Activated B cell treated with CpG ODN at 0.5 μM for 24 hours (primary cell): ENCODE results near the gene ZIC4. TPM values are rescaled to one million over a fixed set of nuclear protein-coding genes. Genes with fewer than 3 reads are reported as not detected.

Source experiments
- ATAC-seq: fragments of 200-7000 bp; cut with Tn5 transposase; one replicate; pipeline ENCODE4 v1.10.0; 2021; ENCODE audit warnings: low read depth, mild to moderate bottlenecking, moderate library complexity
- CTCF ChIA-PET: fragments of 350-600 bp; sonication (Branson Sonifier 250); formaldehyde crosslinking; loops from one replicate; lab custom pipeline; 2021; ENCODE audit warnings: antibody characterized with exemption; lab: Charles Lee
- POLR2A ChIA-PET: fragments of 350-600 bp; sonication (Branson Sonifier 250); formaldehyde crosslinking; loops from one replicate; lab custom pipeline; 2021; ENCODE audit warnings: antibody characterized with exemption; lab: Charles Lee
- DNase-seq: peaks from one replicate; pipeline ENCODE4 v3.0.0; 2022
- H3K27ac Mint-ChIP-seq: one replicate; pipeline ENCODE4 v1.8.0; 2020; ENCODE audit warnings: mixed read lengths
- H3K27me3 Mint-ChIP-seq: one replicate; pipeline ENCODE4 v1.8.0; 2021; ENCODE audit warnings: mixed read lengths
- H3K36me3 Mint-ChIP-seq: one replicate; pipeline ENCODE4 v1.8.0; 2021; ENCODE audit warnings: low read depth, mixed read lengths
- H3K4me1 Mint-ChIP-seq: one replicate; pipeline ENCODE4 v1.8.0; 2021; ENCODE audit warnings: mixed read lengths
- H3K4me3 Mint-ChIP-seq: one replicate; pipeline ENCODE4 v1.8.0; 2020; ENCODE audit warnings: mild to moderate bottlenecking, mixed read lengths
- H3K9me3 Mint-ChIP-seq: one replicate; pipeline ENCODE4 v1.8.0; 2020; ENCODE audit warnings: mixed read lengths
- intact Hi-C: fragments of 100-400 bp; cut with micrococcal nuclease; formaldehyde crosslinking; loops from one replicate; pipeline ENCODE4 v1.15.1; 2024
- total RNA-seq: library from RNA; stranded (reverse); gene quantifications from 2 replicates; pipeline ENCODE4 v1.2.3, GENCODE V29; 2022
- TF ChIP-seq, protein P1 (sequence below): fragments of 200-600 bp; IDR thresholded peaks from one replicate; pipeline ENCODE4 v1.8.0; 2022; ENCODE audit warnings: antibody characterized with exemption, mild to moderate bottlenecking

Gene ZIC4
- total RNA-seq, 1 donor from 2014 or later: not detected

DNA sequence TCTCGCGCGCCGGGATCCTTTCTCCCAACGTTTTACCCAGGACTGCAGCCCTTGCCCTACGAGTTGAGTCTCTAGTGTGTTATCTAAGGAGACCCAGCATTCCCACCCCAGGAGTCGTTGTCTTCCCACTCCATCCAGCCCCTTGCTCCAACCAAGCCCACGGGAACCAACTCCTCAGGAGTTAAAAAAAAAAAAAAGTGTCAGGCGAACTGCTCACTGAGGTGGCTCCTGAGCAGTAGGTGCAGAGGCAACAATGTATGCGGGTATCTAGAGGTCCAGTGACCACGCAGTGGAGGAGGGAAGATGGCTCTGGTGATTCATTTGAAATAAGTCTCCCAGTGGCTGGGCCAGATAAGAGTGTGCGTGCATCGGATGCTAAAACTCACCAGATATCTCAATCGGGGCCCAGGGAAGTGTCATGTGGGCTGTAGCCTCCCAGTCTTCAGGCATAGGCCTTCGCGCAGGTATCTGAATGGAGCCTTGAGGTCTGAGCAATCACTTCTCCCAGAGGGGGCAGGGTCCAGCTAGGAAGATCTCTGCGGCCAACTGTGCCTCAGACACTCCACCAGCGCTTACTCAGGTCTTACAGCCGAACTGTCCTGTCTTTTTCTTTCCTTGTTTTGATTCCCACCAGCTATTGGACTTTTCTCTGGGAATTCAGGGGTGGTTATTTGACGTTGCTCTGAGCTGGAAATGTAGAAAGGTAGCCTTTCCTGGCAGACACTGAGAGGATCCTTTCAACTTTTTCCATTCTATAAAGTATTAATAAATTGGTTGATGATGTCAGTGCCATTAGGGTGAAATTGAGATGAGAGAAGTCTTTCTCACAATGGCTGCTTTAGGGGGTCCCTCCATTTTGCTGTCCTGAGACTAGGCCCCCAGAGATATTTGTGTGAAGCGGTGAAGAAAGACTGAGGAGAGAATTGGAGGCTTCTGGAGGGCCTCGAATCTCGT is 21.0 kb downstream of the ZIC4 start:
- CTCF ChIA-PET: no interaction called here
- ATAC-seq (no peak), DNase-seq (no peak)
- Mint-ChIP-seq H3K27ac (no peak overlapping the region), H3K36me3 (no peaks in the 10 kb centered on the region), H3K27me3 (peaks cover 84% of the 10 kb centered on the region), H3K9me3 (no peaks in the 10 kb centered on the region), H3K4me3 (no peak overlapping the region), H3K4me1 (no peaks in the 10 kb centered on the region)
- POLR2A ChIA-PET: no interaction called here
- TF ChIP-seq, protein P1, sequence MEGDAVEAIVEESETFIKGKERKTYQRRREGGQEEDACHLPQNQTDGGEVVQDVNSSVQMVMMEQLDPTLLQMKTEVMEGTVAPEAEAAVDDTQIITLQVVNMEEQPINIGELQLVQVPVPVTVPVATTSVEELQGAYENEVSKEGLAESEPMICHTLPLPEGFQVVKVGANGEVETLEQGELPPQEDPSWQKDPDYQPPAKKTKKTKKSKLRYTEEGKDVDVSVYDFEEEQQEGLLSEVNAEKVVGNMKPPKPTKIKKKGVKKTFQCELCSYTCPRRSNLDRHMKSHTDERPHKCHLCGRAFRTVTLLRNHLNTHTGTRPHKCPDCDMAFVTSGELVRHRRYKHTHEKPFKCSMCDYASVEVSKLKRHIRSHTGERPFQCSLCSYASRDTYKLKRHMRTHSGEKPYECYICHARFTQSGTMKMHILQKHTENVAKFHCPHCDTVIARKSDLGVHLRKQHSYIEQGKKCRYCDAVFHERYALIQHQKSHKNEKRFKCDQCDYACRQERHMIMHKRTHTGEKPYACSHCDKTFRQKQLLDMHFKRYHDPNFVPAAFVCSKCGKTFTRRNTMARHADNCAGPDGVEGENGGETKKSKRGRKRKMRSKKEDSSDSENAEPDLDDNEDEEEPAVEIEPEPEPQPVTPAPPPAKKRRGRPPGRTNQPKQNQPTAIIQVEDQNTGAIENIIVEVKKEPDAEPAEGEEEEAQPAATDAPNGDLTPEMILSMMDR: no peak
- intact Hi-C loops: loop anchor here (2.0 kb wide), 1 partner anchor 29 kb away; no protein-coding TSS in a partner anchor

DNA sequence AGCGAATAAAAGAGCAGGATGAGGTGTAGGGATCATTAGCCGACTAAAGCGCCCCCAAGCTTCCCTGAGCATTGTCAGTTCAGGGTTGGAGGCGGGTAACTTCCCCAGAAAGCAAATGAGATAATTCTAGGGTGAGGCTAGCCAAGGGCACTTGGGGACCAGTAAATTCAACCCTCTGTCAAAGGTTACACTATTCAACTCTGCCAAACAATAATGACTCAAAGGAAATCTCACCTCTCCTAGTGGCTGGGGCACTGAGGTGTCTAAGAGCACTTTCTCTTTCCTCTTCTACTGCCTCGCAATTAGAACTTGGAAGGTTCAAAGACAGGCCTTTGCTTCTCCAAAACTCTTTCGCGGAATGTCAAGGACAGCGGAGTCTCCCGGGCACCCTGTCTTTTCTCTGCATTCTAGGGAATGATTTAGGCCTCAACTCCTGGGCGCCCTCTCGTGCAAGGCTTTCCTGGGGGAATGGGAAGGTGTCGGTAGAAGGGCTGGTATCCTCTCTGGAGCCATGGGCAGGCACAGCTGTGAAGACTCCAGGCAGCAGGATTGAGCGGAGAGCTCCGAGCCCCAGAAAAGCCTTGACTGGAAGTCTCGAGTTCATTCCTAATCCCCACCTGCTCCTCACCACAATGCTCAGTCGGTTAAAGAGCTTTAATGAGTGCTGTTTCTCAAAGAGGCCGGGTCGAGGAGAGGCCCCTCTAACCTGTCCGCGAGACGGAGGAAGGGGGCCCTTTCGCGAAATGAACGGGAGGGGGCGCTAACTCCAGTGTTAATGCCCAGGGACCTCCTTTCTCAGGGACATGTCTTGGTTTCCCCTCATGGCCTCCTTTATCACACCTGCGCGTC is 21.9 kb downstream of the ZIC4 start:
- no peaks in the 10 kb centered on the region for H3K9me3 Mint-ChIP-seq
- peaks cover 85% of the 10 kb centered on the region for H3K27me3 Mint-ChIP-seq
- TF ChIP-seq, protein P1: no peak
- CTCF ChIA-PET: no interaction called here
- H3K4me1 Mint-ChIP-seq: no peaks in the 10 kb centered on the region
- DNase-seq: no peak
- no peak overlapping the region for H3K4me3 Mint-ChIP-seq
- no peak overlapping the region for H3K27ac Mint-ChIP-seq
- intact Hi-C loops: no loop called here
- no peaks in the 10 kb centered on the region for H3K36me3 Mint-ChIP-seq
- no peak for ATAC-seq
- POLR2A ChIA-PET: no interaction called here

DNA sequence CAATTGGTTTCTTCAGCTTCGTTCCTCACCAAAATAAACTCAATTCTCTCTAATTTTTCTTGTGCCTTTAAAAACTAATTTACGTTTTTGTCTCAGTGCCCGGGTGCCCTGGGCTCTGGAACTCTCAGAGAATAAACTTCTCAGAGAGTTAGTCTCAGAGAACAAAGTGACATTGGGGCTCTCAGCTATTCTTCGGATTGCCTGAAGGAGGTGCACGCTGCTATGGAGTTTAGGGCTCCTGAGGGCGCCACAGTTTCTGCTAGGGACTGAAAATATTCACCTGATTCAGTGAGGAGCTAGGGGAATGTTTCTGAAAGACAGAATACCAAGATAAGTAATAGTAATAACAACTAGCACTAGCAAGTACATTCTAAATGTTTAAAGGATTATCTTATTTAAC is 22.7 kb downstream of the ZIC4 start:
- intact Hi-C loops: no loop called here
- POLR2A ChIA-PET: no interaction called here
- TF ChIP-seq, protein P1: no peak
- Mint-ChIP-seq H3K27me3 (peaks cover 84% of the 10 kb centered on the region), H3K4me3 (no peak overlapping the region), H3K27ac (no peak overlapping the region), H3K36me3 (no peaks in the 10 kb centered on the region), H3K4me1 (no peaks in the 10 kb centered on the region), H3K9me3 (no peaks in the 10 kb centered on the region)
- ATAC-seq (no peak), DNase-seq (no peak)
- CTCF ChIA-PET: no interaction called here

DNA sequence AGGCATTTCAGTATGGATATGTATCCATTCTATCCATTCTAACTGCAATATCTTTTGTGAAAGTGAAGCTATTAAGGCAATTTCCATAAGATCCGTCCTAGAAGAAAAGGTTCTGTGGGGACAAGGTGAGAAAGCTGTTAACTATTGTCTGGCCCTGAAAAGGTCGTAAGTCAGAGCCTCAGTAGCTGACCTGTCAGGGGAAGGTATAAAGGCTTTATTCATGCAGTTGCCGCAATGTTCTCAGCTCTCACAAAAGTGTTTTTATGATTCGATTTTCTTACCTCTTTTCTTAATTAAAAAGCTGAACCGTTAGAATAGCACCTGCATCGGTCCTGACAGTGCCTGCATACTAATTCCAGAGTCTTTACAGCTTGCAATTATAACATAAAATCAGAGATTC is 24.7 kb downstream of the ZIC4 start:
- TF ChIP-seq, protein P1: no peak
- Mint-ChIP-seq H3K27ac (no peak overlapping the region), H3K4me3 (no peak overlapping the region), H3K27me3 (peaks cover 81% of the 10 kb centered on the region), H3K4me1 (no peaks in the 10 kb centered on the region), H3K36me3 (no peaks in the 10 kb centered on the region), H3K9me3 (no peaks in the 10 kb centered on the region)
- ChIA-PET POLR2A (no interaction called here), CTCF (no interaction called here)
- DNase-seq: no peak
- intact Hi-C loops: no loop called here
- no peak for ATAC-seq

DNA sequence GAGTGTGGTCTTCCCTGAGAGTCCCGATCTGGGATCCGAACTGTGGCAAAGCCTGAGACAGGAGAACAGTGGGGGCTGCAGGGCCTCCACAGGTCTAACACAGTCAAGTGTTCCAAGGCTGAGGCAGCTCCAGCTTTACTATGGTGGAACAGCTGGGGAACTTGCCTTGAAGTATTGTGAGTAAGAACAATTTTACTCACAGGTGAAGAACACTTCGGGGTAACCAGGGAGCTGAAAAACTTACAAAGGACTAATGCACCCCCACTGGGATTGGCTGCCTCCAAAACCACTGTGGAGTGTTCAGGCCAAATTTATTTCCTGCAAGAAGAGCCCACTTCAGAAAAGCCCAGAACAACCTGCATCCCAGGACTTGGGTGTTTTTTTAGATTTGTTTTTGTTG is 25.4 kb downstream of the ZIC4 start:
- no peak overlapping the region for H3K4me3 Mint-ChIP-seq
- H3K27me3 Mint-ChIP-seq: peaks cover 76% of the 10 kb centered on the region
- ATAC-seq: no peak
- intact Hi-C loops: no loop called here
- no peaks in the 10 kb centered on the region for H3K9me3 Mint-ChIP-seq
- H3K4me1 Mint-ChIP-seq: no peaks in the 10 kb centered on the region
- CTCF ChIA-PET: no interaction called here
- H3K27ac Mint-ChIP-seq: no peak overlapping the region
- no peak for DNase-seq
- POLR2A ChIA-PET: no interaction called here
- TF ChIP-seq, protein P1: no peak
- H3K36me3 Mint-ChIP-seq: no peaks in the 10 kb centered on the region
